NCI-H226 (cell line): ENCODE results near the gene AFF4.
A peak's percentile ranks its signal among the peaks of the same experiment; 100 is the strongest.
"Not testable (repeated sequence)": the region's sequence is repeated elsewhere in the genome, so short reads cannot be mapped to it uniquely, and the experiment has no call there.

Source experiments
- DNase-seq: peaks from one replicate; pipeline ENCODE4 v3.0.0-alpha.2; 2015

Gene AFF4

DNA sequence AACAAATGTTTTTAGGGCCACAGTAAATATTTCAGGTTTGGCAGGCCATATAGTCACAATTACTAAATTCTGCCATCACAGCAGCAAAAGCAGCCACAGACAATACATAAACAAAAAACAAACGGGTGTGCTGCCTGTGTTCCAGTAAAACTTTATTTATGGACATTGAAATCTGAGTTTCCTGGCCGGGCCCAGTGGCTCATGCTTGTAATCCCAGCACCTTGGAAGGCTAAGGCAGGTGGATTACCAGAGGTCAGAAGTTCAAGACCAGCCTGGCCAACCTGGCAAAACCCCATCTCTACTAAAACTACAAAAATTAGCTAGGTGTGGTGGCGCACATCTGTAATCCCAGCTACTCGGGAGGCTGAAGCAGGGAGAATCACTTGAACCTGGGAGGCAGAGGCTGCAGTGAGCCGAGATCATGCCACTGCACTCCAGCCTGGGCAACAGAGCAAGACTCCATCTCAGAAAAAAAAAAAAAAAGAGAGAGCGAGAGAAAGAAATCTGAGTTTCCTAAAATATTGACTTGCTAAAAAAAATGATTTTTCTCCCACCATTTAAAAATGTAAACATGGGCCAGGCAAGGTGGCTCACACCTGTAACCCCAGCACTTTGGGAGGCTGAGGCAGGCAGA is 7.2 kb downstream of the AFF4 start:
- DNase-seq, result not testable (repeated sequence)

DNA sequence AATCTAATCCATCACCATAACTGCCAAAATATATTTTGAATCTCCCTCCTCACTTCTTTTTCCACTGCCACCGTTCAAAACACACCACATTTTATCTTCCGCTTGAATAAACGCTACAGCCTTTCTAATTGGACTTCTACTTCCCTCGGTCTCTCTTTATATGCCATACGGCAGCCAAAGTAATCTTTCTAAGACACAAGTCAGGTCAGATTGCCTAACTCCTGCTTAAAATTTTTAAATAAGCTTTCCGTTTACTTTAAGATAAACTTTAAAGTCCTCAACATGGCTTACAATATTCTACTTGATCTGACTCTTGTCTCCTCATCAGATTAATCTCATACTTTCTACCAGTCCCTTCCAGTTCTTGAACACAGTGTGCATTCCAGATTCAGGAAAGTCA is 9.7 kb downstream of the AFF4 start:
- DNase-seq, result no peak

DNA sequence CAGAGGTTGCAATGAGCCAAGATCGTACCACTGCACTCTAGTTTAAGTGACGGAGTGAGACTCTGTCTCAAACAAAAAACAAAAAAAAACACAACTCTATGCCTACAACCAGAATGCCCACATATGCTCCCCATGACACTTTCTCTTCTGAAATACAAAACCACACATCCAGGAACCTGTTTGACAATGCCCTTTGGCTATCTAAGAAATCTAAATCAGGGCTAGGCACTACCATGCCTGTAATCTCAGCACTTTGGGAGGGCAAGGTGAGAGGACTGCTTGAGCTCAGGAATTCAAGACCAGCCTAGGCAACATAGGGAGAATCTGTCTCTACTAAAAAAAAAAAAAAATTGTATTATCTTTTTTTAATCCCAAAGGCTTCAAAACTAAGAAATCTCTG is 10.6 kb downstream of the AFF4 start:
- DNase-seq, result no peak

DNA sequence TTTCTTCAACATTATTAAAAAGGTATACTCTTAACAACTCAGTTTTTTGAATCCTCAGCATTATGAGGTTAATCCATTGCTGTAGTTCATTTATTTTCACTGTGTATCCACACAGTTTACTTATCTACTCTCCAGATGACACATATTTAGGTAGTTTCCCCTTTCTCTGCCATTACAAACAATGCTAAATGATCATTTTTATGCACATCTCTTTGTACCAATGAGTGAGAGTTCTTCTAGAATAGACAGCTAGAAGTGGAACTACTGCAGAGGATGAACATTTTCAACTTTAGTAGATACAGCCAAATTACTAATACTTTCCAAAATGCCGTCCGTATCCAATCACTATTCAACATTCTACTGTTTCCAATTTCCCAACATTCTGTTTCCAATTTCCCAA is 11.5 kb downstream of the AFF4 start:
- no peak for DNase-seq

DNA sequence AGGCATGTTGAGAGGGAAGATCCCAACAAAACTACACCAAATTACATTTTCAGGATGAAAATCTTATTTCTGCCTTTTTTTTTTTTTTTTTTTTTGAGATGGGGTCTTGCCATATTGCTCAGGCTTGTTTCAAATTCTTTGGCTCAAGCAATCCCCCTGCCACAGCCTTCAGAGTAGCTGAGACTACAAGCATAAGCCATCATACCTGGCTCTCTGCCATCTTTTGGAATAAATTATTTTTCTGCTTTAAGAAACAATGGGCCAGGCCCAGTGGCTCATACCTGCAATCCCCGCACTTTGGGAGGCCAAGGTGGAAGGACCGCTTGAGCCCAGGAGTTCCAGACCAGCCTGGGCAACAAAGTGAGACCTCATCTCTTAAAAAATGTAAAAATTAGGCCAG is 14.3 kb downstream of the AFF4 start:
- DNase-seq, result no peak

DNA sequence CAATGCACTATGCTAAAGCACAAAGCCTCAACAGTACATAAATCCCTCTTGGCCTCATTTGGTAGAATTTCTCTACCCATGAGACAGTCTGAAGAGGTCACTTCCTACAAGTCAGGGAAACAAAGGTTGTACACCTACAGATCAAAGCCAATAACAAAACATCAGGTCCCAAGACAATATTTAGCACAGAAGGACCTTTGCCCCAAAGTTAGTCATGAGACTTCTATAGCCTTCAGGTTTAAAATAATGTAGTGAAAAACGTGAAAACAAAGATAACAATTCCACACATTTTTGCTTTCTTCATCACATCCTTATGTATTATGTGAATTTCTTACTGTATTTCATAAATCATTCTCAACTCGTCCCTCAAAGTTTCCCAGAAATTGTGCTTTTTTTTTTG is 15.8 kb downstream of the AFF4 start:
- peak; percentile 19 for DNase-seq

DNA sequence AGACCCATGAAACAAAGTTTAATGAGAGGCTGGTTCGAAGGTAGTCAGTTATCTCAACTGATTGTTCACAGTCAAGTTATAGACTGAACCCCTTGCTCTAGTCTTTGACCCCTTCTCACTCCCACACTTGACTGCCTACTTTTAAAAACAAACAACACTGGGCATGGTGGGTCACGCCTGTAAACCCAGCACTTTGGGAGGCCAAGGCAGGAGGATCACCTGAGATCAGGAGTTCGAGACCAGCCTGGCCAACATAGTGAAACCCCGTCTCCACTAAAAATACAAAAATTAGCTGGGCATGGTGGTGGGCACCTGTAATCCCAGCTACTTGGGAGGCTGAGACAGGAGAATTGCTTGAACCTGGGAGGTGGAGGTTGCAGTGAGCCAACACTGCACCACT is 18.1 kb downstream of the AFF4 start:
- not testable (repeated sequence) for DNase-seq

DNA sequence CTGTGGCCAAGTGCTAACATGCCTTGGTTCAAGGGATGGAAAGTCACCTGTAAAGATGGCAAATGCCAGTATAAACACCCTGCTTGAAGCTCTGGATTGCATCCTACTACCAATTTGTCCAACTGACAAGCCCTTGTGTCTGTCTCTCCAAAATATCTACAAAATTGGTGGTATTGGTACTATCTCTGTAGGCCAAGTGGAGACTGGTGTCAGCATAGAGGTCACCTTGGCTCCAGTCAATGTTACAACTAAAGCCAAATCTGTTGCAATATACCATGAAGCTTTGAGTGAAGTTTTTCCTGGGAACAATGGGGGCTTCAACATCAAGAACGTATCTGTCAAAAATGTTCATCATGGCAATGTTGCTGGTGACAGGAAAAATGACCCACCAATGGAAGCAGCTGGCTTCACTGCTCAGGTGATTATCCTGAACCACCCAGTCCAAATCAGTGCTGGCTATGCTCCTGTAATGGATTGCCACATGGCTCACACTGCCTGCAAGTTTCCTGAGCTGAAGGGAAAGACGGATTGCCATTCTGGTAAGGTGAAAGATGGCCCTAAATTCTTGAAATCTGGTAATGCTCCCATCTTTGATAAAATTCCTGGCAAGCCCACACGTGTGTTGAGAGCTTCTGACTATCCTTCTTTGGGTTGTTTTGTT is 19.9 kb downstream of the AFF4 start:
- no peak for DNase-seq

DNA sequence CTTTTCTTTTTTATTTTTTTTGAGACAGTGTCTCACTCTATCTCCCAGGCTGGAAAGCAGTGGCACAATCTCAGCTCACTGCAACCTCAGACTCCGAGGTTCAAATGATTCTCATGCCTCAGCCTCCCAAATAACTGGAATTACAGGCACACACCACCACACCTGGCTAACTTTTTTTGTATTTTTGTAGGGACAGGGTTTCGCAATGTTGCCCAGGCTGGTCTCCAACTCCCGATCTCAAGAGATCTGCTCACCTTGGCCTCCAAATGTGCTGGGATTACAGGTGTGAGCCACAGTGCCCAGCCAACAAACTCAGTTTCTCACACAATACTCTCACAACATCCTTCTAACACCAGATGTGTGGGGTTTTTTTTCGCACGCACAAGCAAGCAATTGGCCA is 22.1 kb downstream of the AFF4 start:
- DNase-seq, result no peak

DNA sequence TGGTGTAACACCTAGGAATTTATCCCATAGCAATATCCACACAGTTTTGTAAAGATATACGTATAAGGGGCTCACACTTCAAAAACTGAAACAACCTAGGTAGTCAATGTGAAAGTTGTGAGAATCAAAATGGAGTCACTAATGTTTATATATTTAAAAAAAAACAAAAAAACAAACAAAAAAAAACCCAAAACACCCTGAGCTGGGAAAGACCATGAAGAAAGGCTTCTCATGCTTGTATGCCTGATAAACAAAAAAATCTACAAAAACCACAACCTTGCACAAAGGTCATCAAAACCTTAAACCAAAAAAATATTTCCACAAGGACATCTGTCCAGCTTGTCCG is 35.4 kb downstream of the AFF4 start:
- DNase-seq, result no peak

DNA sequence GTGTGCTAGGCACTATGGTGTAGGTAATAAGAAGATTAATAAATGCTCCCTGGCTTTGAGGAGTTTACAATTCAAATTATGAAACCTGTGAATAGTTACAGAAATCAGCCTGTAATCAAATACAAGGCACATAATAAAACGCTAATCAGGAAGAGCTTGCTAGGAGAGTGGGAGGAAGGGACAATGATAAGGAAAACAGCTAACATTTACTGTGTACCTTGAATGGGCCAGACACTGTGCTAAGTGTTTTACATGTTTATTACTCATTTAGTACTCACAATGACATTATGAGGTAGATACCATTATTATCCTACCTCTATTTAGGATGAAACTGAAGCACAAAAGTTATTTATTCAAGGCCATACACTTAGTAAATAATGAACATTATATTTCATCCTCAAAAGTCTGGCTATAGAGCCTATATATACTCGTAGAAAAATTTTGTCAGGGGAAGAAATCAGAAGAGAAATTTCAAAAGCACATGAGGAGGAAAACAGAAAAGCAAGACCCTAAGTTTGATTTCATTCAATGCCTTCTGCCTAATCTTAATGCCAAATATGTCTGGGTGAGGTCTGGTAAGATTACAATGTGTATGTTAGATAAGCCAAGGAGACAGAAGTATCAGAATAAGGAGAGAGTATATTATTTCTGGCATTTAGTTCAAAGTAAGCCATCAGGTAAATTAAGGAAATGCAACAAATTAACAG is 35.9 kb downstream of the AFF4 start:
- no peak for DNase-seq

DNA sequence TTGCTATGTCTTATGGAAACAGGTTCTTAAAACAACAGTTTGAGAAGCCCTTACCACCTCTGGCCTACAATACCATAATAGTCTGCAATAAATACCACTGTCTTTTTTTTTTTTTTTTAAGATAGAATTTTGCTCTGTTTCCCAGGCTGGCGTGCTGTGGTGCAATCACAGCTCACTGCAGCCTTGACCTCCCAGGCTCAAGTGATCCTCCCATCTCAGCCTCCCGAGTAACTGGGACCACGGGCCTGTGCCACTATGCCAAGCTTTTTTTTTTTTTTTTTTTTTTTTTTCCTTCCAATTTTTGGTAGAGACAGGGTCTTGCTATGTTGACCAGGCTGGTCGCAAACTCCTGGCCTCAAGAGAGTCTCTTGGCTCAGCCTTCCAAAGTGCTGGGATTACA is 37.0 kb downstream of the AFF4 start:
- DNase-seq, result no peak

DNA sequence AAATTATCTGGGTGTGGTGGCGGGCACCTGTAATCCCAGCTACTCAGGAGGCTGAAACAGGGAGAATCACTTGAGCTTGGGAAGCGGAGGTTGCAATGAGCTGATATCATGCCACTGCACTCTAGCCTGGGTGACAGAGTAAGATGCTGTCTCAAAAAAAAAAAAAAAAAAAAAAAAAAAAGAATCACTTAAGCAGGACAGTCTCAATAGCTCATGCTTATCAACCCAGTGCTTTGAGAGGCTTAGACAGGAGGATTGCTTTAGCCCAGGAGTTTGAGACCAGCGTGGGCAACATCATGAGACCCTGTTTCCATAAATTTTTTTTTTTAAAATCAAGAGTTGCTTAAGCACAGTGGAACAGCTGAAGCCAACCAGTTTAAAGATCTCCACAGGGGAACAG is 47.3 kb downstream of the AFF4 start:
- DNase-seq, result no peak

DNA sequence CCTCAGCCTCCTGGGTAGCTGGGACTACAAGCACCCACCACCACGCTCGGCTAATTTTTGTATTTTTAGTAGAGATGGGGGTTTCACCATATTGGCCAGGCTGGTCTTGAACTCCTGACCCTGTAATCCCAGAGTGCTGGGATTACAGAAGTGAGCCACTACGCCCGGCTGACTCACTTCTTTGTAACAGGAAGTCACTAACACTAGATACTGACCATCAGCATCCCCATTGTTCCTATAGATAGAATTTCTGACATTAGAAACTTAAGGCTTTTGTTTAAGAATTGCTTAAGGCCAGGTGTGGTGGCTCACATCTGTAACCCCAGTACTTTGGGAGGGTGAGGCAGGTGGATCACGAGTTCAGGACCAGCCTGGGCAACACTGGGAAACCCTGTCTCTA is 47.8 kb downstream of the AFF4 start:
- DNase-seq, result no peak

DNA sequence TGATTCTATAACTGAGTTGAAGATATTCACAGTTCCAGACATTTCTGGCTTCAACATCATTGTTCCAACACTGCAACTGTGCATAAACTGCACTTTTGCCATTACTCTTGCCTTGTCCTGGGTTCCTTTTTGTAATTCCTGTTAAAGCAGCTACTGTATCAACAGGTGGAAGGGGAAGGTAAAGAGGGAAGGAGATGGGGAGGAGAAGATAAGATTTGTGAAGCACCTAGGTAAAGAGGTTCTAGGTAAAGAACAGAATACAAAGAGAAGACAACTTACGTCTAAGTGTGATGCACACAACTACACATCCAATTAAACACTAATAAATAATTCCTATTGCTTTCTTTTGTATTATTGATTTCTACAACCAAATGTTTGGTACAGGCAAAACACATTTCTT is 53.7 kb downstream of the AFF4 start:
- DNase-seq, result no peak

DNA sequence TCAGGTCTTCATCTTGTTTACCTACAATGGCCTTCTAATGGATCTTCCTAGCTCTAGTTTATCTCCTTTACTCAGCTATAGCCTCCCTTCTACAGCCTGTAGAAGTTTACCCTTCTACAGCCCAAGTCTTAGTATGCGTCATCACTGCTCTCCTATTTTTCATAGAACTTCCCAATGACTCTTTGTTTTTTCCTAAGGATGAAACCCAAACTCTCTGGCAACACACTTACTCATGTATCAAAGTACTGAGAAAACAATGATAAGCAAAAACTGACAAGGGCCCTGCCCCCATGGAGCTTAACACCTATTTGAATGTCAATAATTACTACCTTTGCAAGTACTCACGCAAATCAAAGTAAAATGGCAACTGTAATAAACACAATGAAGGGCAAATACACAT is 56.3 kb downstream of the AFF4 start:
- no peak for DNase-seq

DNA sequence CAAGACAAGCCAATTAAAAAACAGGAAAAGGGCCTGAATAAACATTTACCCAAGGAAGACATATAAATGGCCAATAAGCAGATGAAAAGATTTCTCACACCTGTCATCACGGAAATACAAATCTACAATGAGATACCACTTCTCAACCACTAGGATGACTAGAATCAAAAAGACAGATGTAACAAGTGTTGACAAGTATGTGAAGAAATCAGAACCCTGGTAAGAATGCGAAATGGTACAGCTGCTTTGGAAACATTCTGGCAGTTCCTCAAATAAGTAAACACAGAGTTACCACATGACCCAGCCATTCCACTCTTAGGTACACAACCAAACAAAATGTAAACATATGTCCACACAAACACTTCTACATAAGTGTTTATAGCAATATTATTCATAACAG is 57.5 kb downstream of the AFF4 start:
- no peak for DNase-seq

DNA sequence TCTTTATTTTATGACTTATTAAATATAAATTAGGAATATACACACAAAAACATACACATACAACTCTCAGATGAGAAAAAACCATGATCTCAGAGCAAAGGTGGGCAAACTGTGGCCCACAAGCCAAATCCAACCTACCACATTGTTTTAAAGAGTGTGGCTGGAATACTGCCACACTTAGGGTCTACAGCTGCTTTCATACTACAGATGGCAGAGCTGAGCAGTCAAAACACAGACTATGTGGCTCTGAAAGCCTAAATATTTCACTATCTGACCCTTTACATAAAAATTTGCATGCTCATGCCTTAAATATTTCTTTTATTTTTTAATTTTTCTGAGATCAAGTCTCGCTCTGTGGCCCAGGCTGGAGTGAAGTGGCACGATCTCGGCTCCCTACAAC is 61.7 kb downstream of the AFF4 start:
- DNase-seq, result no peak

DNA sequence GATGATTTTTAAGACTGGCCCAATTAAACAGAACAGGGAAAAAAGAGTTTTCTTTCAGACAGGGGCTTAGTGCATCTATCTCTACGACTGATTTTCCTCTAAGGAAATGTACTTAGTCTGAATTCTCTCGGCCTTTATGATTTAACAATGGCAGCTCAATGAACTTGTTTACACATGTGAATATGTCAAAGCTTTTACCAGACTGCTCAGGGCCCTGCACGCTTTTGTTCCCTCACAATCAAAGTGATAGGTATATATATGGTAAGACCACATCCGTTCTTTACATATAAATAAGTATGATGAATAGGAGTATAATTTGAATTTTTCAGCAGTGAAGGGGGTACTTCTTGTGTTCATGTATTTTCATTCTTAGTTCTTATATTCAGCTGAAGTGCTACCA is 62.4 kb downstream of the AFF4 start:
- DNase-seq, result no peak

DNA sequence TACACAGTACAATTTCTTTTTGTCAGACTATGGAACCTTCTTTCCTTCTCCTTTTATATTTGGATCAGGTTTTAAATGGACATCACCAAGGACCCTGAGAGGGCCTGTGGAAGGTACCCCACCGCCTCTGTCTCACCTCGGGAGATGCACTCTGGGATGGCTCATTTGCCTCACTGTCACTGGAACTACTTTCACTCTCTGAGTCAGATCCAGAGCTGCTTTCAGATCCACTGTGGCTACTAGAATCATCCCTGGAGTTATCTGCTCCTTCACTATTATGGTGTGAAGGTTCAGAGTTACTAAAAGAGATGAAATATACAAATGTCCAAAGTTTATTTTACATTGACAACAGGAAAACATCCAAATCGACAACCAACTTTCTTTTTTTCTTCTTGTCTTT is 65.3 kb downstream of the AFF4 start:
- DNase-seq, result no peak

DNA sequence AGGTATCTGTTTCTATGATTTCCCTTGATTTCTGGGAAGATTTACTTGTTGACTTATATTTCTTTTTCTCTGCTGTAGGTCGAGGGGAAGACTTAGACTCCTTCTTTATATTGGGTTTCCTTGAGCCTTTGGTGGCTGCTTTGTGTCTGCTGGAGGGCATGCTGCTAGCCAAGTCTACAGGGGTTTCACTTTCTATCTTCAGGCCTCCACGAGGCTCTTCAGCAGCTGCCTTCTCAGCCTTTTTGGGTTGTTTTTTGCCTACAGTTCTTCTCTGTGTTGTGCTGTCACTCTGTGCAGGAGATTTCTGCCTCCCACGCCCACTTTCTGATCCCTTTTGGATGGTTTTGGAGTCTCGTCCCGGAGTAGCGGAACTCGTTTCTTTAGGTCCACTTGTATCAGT is 66.7 kb downstream of the AFF4 start:
- no peak for DNase-seq

DNA sequence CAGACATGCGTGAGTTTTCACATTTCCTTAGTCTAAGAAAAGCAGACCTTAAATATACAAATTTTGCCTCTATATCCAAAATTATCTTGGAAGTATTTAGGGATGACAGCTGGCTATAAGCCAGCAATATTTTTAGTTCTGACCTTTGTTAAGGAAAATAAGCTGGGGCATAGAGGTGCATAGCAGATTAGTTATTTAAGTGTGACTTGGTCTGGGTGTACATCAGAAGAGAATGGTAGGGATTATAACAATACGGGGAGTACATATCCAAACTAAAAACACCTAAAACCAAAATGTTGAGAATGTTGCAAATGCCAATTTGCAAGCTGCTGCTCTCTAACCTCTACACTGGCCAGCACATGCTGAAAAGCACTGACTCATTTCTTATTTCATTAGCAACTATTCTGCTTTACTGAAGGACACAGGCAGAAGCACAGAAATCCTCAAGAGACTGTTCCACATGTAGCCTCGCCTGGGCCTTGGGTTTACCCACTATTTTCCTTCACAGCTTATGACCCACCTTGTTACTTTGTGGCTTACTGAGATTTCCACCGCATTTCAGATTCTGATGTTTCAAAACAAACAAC is 67.6 kb downstream of the AFF4 start:
- no peak for DNase-seq

DNA sequence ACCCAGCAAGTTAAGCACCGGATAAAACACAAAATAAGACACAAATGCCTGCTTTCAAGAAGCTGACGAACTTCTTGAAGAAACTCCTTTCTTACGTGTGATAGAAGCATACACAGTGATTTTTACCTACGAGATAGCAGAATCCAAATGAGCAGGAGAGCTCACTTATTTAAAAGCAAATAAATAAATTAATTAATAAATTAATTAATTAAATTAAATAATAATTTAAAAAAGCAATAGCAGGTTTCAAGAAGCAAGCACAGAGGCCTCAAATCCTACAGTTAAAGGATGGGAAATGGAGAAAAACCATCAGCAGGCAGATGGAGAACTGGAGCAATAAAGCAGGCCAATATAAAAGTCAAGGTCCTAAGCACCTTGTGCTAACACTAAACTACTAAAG is 72.6 kb downstream of the AFF4 start:
- DNase-seq, result no peak

DNA sequence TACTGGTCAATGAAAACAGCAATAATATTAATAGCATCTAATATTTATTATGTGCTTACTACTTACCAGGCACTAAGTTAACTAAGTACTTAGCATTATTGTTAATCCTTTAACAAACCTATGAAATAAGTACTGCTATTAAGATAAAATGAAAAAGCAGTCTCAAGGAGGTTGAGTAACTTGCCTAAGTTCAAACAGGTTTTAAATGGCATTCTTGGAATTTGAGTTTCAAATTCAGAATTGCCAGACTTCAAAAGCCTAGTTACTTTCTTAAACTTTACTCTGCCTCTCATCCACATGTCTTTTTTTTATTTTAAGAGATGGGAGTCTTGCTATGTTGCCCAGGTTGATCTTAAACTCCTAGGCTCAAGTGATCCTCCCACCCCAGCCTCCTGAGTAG is 73.9 kb downstream of the AFF4 start:
- no peak for DNase-seq
